WTC11 (cell line): Measurements from ENCODE around the gene STK32C. TPM values are rescaled to one million over a fixed set of nuclear protein-coding genes. Genes with fewer than 3 reads are reported as not detected.

Experiments used
- ATAC-seq: fragments of 200-7000 bp; cut with Tn5 transposase; 2 replicates; pipeline ENCODE4 v1.10.0; 2021; ENCODE audit warnings: mild to moderate bottlenecking, moderate library complexity
- CTCF ChIA-PET: fragments of 300-600 bp; sonication (Branson Sonifier 250); formaldehyde crosslinking; loops from one replicate; lab custom pipeline; 2021; ENCODE audit warnings: antibody characterized with exemption; lab: Charles Lee
- POLR2A ChIA-PET: fragments of 350-600 bp; sonication (Branson Sonifier 250); formaldehyde crosslinking; loops from one replicate; lab custom pipeline; 2021; ENCODE audit warnings: antibody characterized with exemption; lab: Charles Lee
- DNase-seq: peaks from one replicate; pipeline ENCODE4 v3.0.0; 2021; ENCODE audit warnings: low spot score
- H3K27ac Mint-ChIP-seq: 2 replicates; pipeline ENCODE4 v1.8.0; 2021; ENCODE audit warnings: mixed read lengths
- H3K27me3 Mint-ChIP-seq: 2 replicates; pipeline ENCODE4 v1.8.0; 2021; ENCODE audit warnings: low read depth, mild to moderate bottlenecking, moderate library complexity, mixed read lengths
- H3K36me3 Mint-ChIP-seq: 2 replicates; pipeline ENCODE4 v1.8.0; 2021; ENCODE audit warnings: mixed read lengths
- H3K4me1 Mint-ChIP-seq: 2 replicates; pipeline ENCODE4 v1.8.0; 2022; ENCODE audit warnings: mixed read lengths
- H3K4me3 Mint-ChIP-seq: 2 replicates; pipeline ENCODE4 v1.8.0; 2021; ENCODE audit warnings: mild to moderate bottlenecking, moderate library complexity, mixed read lengths
- H3K9me3 Mint-ChIP-seq: 2 replicates; pipeline ENCODE4 v1.8.0; 2021; ENCODE audit warnings: mixed read lengths
- CBFB ChIP-seq: sonication (generic); formaldehyde crosslinking; IDR thresholded peaks from 2 replicates; pipeline ENCODE4 v1.8.1; 2022; ENCODE audit warnings: mild to moderate bottlenecking, low read depth, missing genetic modification reagents
- FOXK1 ChIP-seq: sonication (generic); formaldehyde crosslinking; IDR thresholded peaks from 2 replicates; pipeline ENCODE4 v1.8.0; 2022; ENCODE audit warnings: mild to moderate bottlenecking, moderate library complexity, missing genetic modification reagents
- GABPB1 ChIP-seq: sonication (generic); formaldehyde crosslinking; IDR thresholded peaks from 2 replicates; pipeline ENCODE4 v1.8.1; 2023; ENCODE audit warnings: mild to moderate bottlenecking, missing genetic modification reagents
- NR1H2 ChIP-seq: sonication (generic); formaldehyde crosslinking; IDR thresholded peaks from 2 replicates; pipeline ENCODE4 v1.9.0; 2021; ENCODE audit warnings: mild to moderate bottlenecking, moderate library complexity, missing genetic modification reagents
- NR2C2 ChIP-seq: sonication (generic); formaldehyde crosslinking; IDR thresholded peaks from 2 replicates; pipeline ENCODE4 v1.8.0; 2022; ENCODE audit warnings: mild to moderate bottlenecking, missing genetic modification reagents
- SP1 ChIP-seq: sonication (generic); formaldehyde crosslinking; conservative IDR thresholded peaks from 2 replicates; pipeline ENCODE4 v1.8.1; 2022; ENCODE audit warnings: missing genetic modification reagents
- TEAD1 ChIP-seq: sonication (generic); formaldehyde crosslinking; IDR thresholded peaks from 2 replicates; pipeline ENCODE4 v1.8.0; 2022; ENCODE audit warnings: mild to moderate bottlenecking, missing genetic modification reagents
- TEAD4 ChIP-seq: sonication (generic); formaldehyde crosslinking; IDR thresholded peaks from 2 replicates; pipeline ENCODE4 v1.8.0; 2022; ENCODE audit warnings: mild to moderate bottlenecking, missing genetic modification reagents
- ZNF121 ChIP-seq: sonication (generic); formaldehyde crosslinking; IDR thresholded peaks from 2 replicates; pipeline ENCODE4 v1.8.0; 2023; ENCODE audit warnings: missing genetic modification reagents
- ZNF263 ChIP-seq: sonication (generic); formaldehyde crosslinking; IDR thresholded peaks from 2 replicates; pipeline ENCODE4 v1.8.1; 2022; ENCODE audit warnings: low read depth, mild to moderate bottlenecking, moderate library complexity, missing genetic modification reagents
- ZNF671 ChIP-seq: fragments of 250-450 bp; sonication (Bioruptor Pico); IDR thresholded peaks from 2 replicates; pipeline ENCODE4 v1.8.0; 2021; ENCODE audit warnings: mild to moderate bottlenecking
- total RNA-seq: library from RNA; stranded (reverse); gene quantifications from 3 replicates; pipeline ENCODE4 v1.2.3, GENCODE V29; 2021
- TF ChIP-seq, protein P1 (sequence below): sonication (generic); formaldehyde crosslinking; IDR thresholded peaks from 2 replicates; pipeline ENCODE4 v1.8.1; 2023; ENCODE audit warnings: mild to moderate bottlenecking, moderate library complexity, missing genetic modification reagents
- TF ChIP-seq, protein P2 (sequence below): sonication (generic); formaldehyde crosslinking; IDR thresholded peaks from 2 replicates; pipeline ENCODE4 v1.8.0; 2022; ENCODE audit warnings: mild to moderate bottlenecking, missing genetic modification reagents
- TF ChIP-seq, protein P3 (sequence below): fragments of 250-450 bp; sonication (Bioruptor Pico); IDR thresholded peaks from 2 replicates; pipeline ENCODE4 v1.9.0; 2021; ENCODE audit warnings: moderate library complexity, mild to moderate bottlenecking, inconsistent platforms, borderline replicate concordance
- TF ChIP-seq, protein P4 (sequence below): fragments of 250-450 bp; sonication (Bioruptor Pico); IDR thresholded peaks from 2 replicates; pipeline ENCODE4 v1.9.0; 2021; ENCODE audit warnings: mild to moderate bottlenecking, borderline replicate concordance
- TF ChIP-seq, protein P5 (sequence below): sonication (generic); formaldehyde crosslinking; IDR thresholded peaks from 2 replicates; pipeline ENCODE4 v1.8.1; 2022; ENCODE audit warnings: mild to moderate bottlenecking, moderate library complexity, missing genetic modification reagents
- TF ChIP-seq, protein P6 (sequence below): fragments of 250-450 bp; sonication (Bioruptor Pico); IDR thresholded peaks from 2 replicates; pipeline ENCODE4 v2.1.2; 2022; ENCODE audit warnings: mild to moderate bottlenecking, moderate library complexity

STK32C gene
- total RNA-seq, 1 experiment from 2014 or later, result 20.7 TPM

DNA sequence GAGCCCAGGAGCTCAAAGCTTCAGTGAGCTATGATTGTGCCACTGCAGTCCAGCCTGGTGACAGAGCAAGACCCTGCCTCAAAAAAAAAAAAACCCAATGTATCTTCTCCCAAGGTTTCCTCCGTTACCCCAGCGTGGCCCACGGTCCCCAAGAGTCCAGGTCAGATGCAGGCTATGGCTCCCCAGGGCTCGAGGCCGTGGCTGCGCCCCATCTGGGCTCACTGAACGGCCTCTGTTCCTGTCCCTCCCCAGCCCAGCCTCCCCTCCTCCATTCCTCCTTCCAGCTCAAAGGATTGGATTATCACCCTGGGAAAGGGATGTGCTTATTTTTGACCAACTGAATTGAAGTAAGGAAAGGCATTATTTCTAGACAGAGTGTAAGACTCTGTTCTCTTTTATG is 31.0 kb downstream of the STK32C start:
- DNase-seq, result no peak
- POLR2A ChIA-PET, result interaction anchor here (1.0 kb wide), 1 partner anchor 14 kb away, joined by 3 read pairs; no protein-coding TSS in a partner anchor
- Mint-ChIP-seq H3K27ac (no peak overlapping the region), H3K9me3 (peaks cover 8% of the 10 kb centered on the region; the same call in 1 of the 2 replicates), H3K4me3 (no peak overlapping the region), H3K36me3 (no peaks in the 10 kb centered on the region), H3K4me1 (no peaks in the 10 kb centered on the region), H3K27me3 (no peaks in the 10 kb centered on the region)
- no peak for ATAC-seq
- CTCF ChIA-PET, result interaction anchor here (1.0 to 1.3 kb wide), 2 partner anchors 75 to 134 kb away, joined by 3 to 4 read pairs; no protein-coding TSS in a partner anchor
- TF ChIP-seq, protein P1, sequence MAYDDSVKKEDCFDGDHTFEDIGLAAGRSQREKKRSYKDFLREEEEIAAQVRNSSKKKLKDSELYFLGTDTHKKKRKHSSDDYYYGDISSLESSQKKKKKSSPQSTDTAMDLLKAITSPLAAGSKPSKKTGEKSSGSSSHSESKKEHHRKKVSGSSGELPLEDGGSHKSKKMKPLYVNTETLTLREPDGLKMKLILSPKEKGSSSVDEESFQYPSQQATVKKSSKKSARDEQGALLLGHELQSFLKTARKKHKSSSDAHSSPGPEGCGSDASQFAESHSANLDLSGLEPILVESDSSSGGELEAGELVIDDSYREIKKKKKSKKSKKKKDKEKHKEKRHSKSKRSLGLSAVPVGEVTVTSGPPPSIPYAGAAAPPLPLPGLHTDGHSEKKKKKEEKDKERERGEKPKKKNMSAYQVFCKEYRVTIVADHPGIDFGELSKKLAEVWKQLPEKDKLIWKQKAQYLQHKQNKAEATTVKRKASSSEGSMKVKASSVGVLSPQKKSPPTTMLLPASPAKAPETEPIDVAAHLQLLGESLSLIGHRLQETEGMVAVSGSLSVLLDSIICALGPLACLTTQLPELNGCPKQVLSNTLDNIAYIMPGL (CRISPR knock-in tag), result no peak
- TF ChIP-seq, protein P2, sequence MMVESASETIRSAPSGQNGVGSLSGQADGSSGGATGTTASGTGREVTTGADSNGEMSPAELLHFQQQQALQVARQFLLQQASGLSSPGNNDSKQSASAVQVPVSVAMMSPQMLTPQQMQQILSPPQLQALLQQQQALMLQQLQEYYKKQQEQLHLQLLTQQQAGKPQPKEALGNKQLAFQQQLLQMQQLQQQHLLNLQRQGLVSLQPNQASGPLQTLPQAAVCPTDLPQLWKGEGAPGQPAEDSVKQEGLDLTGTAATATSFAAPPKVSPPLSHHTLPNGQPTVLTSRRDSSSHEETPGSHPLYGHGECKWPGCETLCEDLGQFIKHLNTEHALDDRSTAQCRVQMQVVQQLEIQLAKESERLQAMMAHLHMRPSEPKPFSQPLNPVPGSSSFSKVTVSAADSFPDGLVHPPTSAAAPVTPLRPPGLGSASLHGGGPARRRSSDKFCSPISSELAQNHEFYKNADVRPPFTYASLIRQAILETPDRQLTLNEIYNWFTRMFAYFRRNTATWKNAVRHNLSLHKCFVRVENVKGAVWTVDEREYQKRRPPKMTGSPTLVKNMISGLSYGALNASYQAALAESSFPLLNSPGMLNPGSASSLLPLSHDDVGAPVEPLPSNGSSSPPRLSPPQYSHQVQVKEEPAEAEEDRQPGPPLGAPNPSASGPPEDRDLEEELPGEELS (CRISPR knock-in tag), result no peak

DNA sequence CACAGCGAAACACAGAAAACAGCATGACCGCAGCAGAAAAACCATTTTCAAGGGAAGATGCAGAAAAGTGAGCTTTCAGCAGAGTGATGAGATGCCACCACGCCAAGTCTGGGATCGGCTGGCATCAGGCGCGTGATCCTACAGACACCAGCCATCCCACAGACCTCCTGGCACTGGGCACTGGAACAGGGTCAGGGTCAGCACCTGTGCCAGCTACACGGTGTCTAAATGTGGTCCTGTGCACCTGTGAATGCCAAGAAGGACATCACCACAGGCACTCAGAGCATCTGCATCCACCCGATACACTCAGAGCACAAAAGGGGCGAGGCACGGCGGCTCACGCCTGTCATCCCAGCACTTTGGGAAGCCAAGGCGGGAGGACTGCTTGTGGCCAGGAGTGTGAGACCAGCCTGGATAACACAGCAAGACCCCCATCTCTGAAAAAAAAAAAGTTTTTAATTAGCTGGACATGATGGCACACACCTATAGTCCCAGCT is 31.5 kb downstream of the STK32C start:
- H3K9me3 Mint-ChIP-seq, result peaks cover 8% of the 10 kb centered on the region; the same call in 1 of the 2 replicates
- no peak for DNase-seq
- no peaks in the 10 kb centered on the region for H3K36me3 Mint-ChIP-seq
- no peak overlapping the region for H3K27ac Mint-ChIP-seq
- H3K4me1 Mint-ChIP-seq, result no peaks in the 10 kb centered on the region
- CTCF ChIA-PET, result interaction anchor here (1.0 to 1.3 kb wide), 2 partner anchors 75 to 134 kb away, joined by 3 to 4 read pairs; no protein-coding TSS in a partner anchor
- no peaks in the 10 kb centered on the region for H3K27me3 Mint-ChIP-seq
- no peak for ATAC-seq
- TF ChIP-seq GABPB1 (CRISPR knock-in tag) (no peak), FOXK1 (CRISPR knock-in tag) (no peak), NR2C2 (CRISPR knock-in tag) (no peak), TEAD1 (CRISPR knock-in tag) (no peak), ZNF263 (CRISPR knock-in tag) (no peak)
- TF ChIP-seq, protein P3, sequence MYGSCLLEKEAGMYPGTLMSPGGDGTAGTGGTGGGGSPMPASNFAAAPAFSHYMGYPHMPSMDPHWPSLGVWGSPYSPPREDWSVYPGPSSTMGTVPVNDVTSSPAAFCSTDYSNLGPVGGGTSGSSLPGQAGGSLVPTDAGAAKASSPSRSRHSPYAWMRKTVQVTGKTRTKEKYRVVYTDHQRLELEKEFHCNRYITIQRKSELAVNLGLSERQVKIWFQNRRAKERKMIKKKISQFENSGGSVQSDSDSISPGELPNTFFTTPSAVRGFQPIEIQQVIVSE, result no peak
- TF ChIP-seq, all 79 proteins: peak for 0
- H3K4me3 Mint-ChIP-seq, result no peak overlapping the region
- POLR2A ChIA-PET, result no interaction called here

DNA sequence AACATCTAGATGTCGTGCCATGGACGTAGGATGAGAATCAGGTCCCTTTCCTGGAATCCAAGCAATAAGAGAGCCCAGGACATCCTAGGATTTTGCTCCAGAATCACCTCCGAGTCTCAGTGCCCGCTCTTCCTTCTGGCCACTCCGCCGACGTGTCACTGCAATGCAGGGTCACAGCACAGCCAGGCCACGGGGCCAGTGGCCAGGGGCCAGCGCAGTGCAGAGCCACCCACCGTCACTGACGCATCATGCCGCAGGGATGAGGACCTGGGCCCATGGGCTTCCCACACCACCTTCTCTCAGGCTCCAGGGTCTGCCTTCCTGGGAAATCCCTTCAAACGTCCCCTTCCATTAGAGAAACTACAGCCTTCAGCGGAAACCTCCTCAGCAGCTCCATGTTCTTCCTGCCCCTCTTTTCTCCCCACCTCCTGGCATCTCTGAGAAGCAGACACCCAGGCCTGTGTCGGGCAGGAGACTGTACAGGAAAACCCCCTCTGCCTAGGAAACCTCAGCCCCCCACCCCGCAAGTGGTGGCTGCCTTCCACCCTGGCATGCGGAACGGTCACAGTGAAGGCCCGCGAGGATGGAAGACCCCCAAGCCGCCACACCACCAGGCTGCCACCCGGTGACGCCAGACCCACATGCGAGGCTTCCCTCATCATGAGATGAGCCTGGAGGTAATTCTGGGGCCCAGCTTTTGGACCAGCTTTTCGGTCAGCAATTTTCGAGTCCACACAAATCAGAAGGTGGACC is 32.1 kb downstream of the STK32C start:
- Mint-ChIP-seq H3K4me3 (no peak overlapping the region), H3K36me3 (no peaks in the 10 kb centered on the region), H3K27me3 (no peaks in the 10 kb centered on the region), H3K4me1 (no peaks in the 10 kb centered on the region), H3K27ac (no peak overlapping the region), H3K9me3 (peaks cover 4% of the 10 kb centered on the region; the same call in 1 of the 2 replicates)
- TF ChIP-seq, protein P4, sequence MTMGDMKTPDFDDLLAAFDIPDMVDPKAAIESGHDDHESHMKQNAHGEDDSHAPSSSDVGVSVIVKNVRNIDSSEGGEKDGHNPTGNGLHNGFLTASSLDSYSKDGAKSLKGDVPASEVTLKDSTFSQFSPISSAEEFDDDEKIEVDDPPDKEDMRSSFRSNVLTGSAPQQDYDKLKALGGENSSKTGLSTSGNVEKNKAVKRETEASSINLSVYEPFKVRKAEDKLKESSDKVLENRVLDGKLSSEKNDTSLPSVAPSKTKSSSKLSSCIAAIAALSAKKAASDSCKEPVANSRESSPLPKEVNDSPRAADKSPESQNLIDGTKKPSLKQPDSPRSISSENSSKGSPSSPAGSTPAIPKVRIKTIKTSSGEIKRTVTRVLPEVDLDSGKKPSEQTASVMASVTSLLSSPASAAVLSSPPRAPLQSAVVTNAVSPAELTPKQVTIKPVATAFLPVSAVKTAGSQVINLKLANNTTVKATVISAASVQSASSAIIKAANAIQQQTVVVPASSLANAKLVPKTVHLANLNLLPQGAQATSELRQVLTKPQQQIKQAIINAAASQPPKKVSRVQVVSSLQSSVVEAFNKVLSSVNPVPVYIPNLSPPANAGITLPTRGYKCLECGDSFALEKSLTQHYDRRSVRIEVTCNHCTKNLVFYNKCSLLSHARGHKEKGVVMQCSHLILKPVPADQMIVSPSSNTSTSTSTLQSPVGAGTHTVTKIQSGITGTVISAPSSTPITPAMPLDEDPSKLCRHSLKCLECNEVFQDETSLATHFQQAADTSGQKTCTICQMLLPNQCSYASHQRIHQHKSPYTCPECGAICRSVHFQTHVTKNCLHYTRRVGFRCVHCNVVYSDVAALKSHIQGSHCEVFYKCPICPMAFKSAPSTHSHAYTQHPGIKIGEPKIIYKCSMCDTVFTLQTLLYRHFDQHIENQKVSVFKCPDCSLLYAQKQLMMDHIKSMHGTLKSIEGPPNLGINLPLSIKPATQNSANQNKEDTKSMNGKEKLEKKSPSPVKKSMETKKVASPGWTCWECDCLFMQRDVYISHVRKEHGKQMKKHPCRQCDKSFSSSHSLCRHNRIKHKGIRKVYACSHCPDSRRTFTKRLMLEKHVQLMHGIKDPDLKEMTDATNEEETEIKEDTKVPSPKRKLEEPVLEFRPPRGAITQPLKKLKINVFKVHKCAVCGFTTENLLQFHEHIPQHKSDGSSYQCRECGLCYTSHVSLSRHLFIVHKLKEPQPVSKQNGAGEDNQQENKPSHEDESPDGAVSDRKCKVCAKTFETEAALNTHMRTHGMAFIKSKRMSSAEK (CRISPR knock-in tag), result no peak
- TF ChIP-seq, protein P5, sequence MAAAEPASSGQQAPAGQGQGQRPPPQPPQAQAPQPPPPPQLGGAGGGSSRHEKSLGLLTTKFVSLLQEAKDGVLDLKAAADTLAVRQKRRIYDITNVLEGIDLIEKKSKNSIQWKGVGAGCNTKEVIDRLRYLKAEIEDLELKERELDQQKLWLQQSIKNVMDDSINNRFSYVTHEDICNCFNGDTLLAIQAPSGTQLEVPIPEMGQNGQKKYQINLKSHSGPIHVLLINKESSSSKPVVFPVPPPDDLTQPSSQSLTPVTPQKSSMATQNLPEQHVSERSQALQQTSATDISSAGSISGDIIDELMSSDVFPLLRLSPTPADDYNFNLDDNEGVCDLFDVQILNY (CRISPR knock-in tag), result no peak
- TF ChIP-seq, protein P2 (CRISPR knock-in tag), result no peak
- no peak for TF ChIP-seq ZNF121 (CRISPR knock-in tag)
- no peak for TF ChIP-seq CBFB (CRISPR knock-in tag)
- no peak for TF ChIP-seq SP1 (CRISPR knock-in tag)
- TF ChIP-seq ZNF671, result no peak
- TF ChIP-seq NR1H2 (CRISPR knock-in tag), result no peak
- TF ChIP-seq, protein P6, sequence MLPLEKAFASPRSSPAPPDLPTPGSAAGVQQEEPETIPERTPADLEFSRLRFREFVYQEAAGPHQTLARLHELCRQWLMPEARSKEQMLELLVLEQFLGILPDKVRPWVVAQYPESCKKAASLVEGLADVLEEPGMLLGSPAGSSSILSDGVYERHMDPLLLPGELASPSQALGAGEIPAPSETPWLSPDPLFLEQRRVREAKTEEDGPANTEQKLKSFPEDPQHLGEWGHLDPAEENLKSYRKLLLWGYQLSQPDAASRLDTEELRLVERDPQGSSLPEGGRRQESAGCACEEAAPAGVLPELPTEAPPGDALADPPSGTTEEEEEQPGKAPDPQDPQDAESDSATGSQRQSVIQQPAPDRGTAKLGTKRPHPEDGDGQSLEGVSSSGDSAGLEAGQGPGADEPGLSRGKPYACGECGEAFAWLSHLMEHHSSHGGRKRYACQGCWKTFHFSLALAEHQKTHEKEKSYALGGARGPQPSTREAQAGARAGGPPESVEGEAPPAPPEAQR (CRISPR knock-in tag), result no peak
- no peak for TF ChIP-seq TEAD4 (CRISPR knock-in tag)
- ChIA-PET CTCF (interaction anchor here (1.3 kb wide), 1 partner anchor 76 kb away, joined by 3 read pairs; no protein-coding TSS in a partner anchor), POLR2A (no interaction called here)
- ATAC-seq, result no peak
- no peak for DNase-seq
